HepG2 (cell line): ENCODE results near the gene TPST2. TPM values are rescaled to one million over a fixed set of nuclear protein-coding genes. Genes with fewer than 3 reads are reported as not detected.

ENCODE experiments used
- AHDC1 ChIP-seq: sonication (generic); formaldehyde crosslinking; IDR thresholded peaks from 2 replicates; pipeline ENCODE4 v1.5.1; 2020; ENCODE audit warnings: mild to moderate bottlenecking, missing genetic modification reagents, borderline replicate concordance
- ARID3A ChIP-seq: IDR thresholded peaks from 2 replicates; pipeline ENCODE4 v1.6.1; 2012; ENCODE audit warnings: low read depth, low read length, improper control_type of control experiment
- DMAP1 ChIP-seq: IDR thresholded peaks from 2 replicates; pipeline ENCODE4 v1.6.1; 2016
- ETV6 ChIP-seq: sonication (generic); formaldehyde crosslinking; conservative IDR thresholded peaks from 2 replicates; pipeline ENCODE4 v1.4.0; 2020; ENCODE audit warnings: missing genetic modification reagents
- GMEB2 ChIP-seq: IDR thresholded peaks from 2 replicates; pipeline ENCODE4 v1.6.1; 2016; ENCODE audit warnings: missing biosample characterization, missing genetic modification reagents, low read depth
- ISX ChIP-seq: sonication (generic); formaldehyde crosslinking; conservative IDR thresholded peaks from 2 replicates; pipeline ENCODE4 v1.5.0; 2020; ENCODE audit warnings: missing genetic modification reagents
- NONO ChIP-seq, 2 experiments: fragments of 450-650 bp in 1 of 2; sonication (generic) in 1 of 2; formaldehyde crosslinking in 1 of 2; IDR thresholded peaks in 1 of 2; conservative IDR thresholded peaks in 1 of 2; 2 replicates each; pipeline versions ENCODE4 v1.6.1 to v1.8.0; 2017 to 2022; ENCODE audit warnings: mild to moderate bottlenecking in 1 of 2, missing genetic modification reagents in 1 of 2, moderate library complexity in 1 of 2
- POGZ ChIP-seq: sonication (generic); formaldehyde crosslinking; IDR thresholded peaks from 2 replicates; pipeline ENCODE4 v1.4.0; 2020; ENCODE audit warnings: mild to moderate bottlenecking, missing genetic modification reagents
- ZBTB46 ChIP-seq: sonication (generic); formaldehyde crosslinking; IDR thresholded peaks from 2 replicates; pipeline ENCODE4 v1.4.0; 2020; ENCODE audit warnings: mild to moderate bottlenecking, missing genetic modification reagents, borderline replicate concordance
- ZFP41 ChIP-seq: sonication (generic); formaldehyde crosslinking; IDR thresholded peaks from 2 replicates; pipeline ENCODE4 v1.4.0; 2020; ENCODE audit warnings: mild to moderate bottlenecking, missing genetic modification reagents, borderline replicate concordance
- ZFP82 ChIP-seq: sonication (generic); formaldehyde crosslinking; IDR thresholded peaks from 2 replicates; pipeline ENCODE4 v1.5.1; 2020; ENCODE audit warnings: mild to moderate bottlenecking, missing genetic modification reagents, borderline replicate concordance
- ZNF20 ChIP-seq: sonication (generic); formaldehyde crosslinking; IDR thresholded peaks from 2 replicates; pipeline ENCODE4 v1.4.0; 2020; ENCODE audit warnings: mild to moderate bottlenecking, moderate library complexity, missing genetic modification reagents
- ZNF740 ChIP-seq: sonication (generic); formaldehyde crosslinking; IDR thresholded peaks from 2 replicates; pipeline ENCODE4 v1.4.0; 2020; ENCODE audit warnings: missing genetic modification reagents
- ZNF83 ChIP-seq: sonication (generic); formaldehyde crosslinking; IDR thresholded peaks from 2 replicates; pipeline ENCODE4 v1.4.0; 2020; ENCODE audit warnings: missing genetic modification reagents, mild to moderate bottlenecking, borderline replicate concordance
- polyA plus RNA-seq, 8 experiments: library from polyadenylated mRNA; depleted of rRNA in 3 of 8; stranded (reverse) in 7 of 8; unstranded in 1 of 8; fragments of >200 nt; fragmentation: Illumina TruSeq in 4 of 8; extraction: Trizol in 4 of 8; gene quantifications; 2 replicates each; pipeline versions ENCODE4 v1.2.1 to v1.2.3, GENCODE V29; 2011 to 2016; ENCODE audit warnings: low read depth in 4 of 8, missing spikeins in 1 of 8, mixed read lengths in 1 of 8; ENCODE audit not compliant: insufficient read depth in 1 of 8
- total RNA-seq, 5 experiments: library from RNA; depleted of rRNA; stranded (reverse); fragments of >200 nt; fragmentation: Illumina TruSeq; extraction: Trizol; gene quantifications; 2 replicates each; pipeline ENCODE4 v1.2.3, GENCODE V29; 2016; ENCODE audit warnings: low read depth in 1 of 5

TPST2 gene
- total and polyA plus RNA-seq, 2 of the 13 experiments (the other 11 are each of a cell fraction or from before 2014, with no cell fraction given) = 15.2 to 23.8 TPM

GRCh38 chr22:26512149-26512793, 77.7 kb downstream of the TPST2 start, which contains the start of gene TFIP11 (continued):
- TF ChIP-seq ZNF740 (CRISPR knock-in tag) (no peak), GMEB2 (CRISPR knock-in tag) (peak; percentile 73), ZNF83 (CRISPR knock-in tag) (no peak), AHDC1 (CRISPR knock-in tag) (0 out of 2 replicates have a peak, but pooled peaks have one; percentile 38), ZFP41 (no peak), ZFP82 (no peak), ARID3A (0 out of 2 replicates have a peak, but pooled peaks have one; percentile 21), DMAP1 (peak; percentile 80), ZBTB46 (CRISPR knock-in tag) (no peak), ISX (CRISPR knock-in tag) (no peak), NONO (IDR thresholded peaks at IDR 0.05) (no peak), NONO (CRISPR knock-in tag; conservative IDR thresholded peaks at IDR 0.05) (peak; percentile 85), ETV6 (CRISPR knock-in tag) (no peak), ZNF20 (CRISPR knock-in tag) (no peak), POGZ (CRISPR knock-in tag) (peak; percentile 91)
